Measurements from ENCODE around the gene MTFR2.

- TF ChIP-seq CTCF (IDR thresholded peaks at IDR 0.05; ENCODE audit: low read depth, low read length, missing input control) (no peak), RAD21 (IDR thresholded peaks at IDR 0.05) (no peak), ATF3 (IDR thresholded peaks at IDR 0.05) (no peak)
Measured at GRCh38 chr6:136225496-136225895, 24.6 kb downstream of the MTFR2 start.
